Measurements from ENCODE around the gene FAM187B. TPM values are rescaled to one million over a fixed set of nuclear protein-coding genes. Genes with fewer than 3 reads are reported as not detected.

Gene FAM187B
- polyA plus RNA-seq, 12 donors = not detected

GRCh38 chr19:35264268-35265125 lies 36.0 kb upstream of the FAM187B start:
- DNase-seq = no peak

GRCh38 chr19:35262101-35262761 lies 33.7 kb upstream of the FAM187B start:
- DNase-seq = no peak

- DNase-seq = no peak
Measured at GRCh38 chr19:35261356-35262100, 33.0 kb upstream of the FAM187B start.

GRCh38 chr19:35260694-35261304 lies 32.3 kb upstream of the FAM187B start:
- no peak for DNase-seq

GRCh38 chr19:35257113-35257461 lies 28.5 kb upstream of the FAM187B start:
- no peak for DNase-seq

- DNase-seq = no peak
Measured at GRCh38 chr19:35256566-35256965, 28.0 kb upstream of the FAM187B start.

GRCh38 chr19:35254341-35255297 lies 26.1 kb upstream of the FAM187B start:
- DNase-seq = no peak

DNA sequence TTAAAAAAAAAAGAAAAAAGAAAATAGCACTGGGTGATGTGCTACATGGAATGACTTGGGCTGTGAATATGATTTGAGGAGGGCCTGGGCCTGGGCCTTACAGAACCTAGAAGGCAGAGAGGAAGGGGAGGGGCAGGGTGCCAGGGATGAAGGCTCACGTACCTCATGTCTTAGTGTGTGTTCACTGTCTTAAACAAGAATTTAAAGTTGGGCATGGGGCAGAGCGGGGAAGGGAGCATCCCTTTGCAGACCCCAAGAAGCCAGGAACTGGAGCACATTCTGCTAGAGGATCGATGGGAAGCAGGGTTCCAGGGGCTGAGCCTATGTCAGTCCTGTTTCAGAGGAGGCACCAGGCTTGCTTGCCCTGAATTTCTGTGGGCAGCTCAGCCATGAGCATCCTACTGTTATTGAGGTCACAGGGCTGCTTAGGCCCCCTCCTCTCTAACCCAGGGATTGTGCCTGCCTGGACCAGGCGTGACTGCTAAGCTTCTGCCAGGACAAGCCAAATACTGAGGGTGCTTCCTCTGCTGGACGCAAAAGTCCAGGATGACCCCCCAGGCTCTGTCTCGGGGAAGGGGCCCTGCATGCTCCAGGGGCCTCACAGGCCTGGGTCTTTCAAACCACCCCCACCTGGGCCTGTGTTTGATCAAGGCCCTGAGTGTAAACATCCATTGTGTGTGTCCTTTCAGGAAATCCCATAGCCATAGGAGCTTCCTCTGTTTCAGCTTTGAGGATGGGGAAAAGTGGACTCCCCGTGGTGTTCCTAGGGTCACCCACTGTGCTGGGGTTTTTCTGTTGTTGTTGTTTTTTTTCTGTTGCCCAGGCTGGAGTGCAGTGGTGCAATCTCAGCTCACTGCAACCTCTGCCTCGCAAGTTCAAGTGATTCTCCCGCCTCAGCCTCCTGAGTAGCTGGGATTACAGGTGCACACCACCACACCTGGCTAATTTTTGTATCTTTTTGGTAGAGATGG lies 25.1 kb upstream of the FAM187B start:
- no peak for DNase-seq

DNA sequence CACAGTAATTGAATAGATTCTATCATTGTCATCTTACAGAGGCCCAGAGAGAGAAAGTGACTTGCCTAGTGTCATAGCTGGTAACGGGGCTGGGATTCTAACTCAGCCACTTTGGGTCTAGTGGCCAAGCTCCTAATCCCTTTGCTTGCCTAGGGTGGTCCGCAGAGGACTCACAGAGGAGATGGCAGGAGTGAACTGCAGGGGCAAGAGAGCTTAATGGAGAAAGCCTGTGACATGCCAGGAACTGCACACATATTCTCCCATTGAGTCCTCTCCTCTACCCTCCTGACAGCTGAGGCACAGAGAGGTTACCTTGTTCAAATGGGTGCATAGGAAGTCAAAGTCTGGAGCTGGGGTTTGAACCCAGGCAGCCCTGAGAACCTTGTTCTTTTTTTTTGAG lies 22.9 kb upstream of the FAM187B start:
- no peak for DNase-seq

- DNase-seq = no peak
Measured at GRCh38 chr19:35249848-35250711, 21.5 kb upstream of the FAM187B start.

DNA sequence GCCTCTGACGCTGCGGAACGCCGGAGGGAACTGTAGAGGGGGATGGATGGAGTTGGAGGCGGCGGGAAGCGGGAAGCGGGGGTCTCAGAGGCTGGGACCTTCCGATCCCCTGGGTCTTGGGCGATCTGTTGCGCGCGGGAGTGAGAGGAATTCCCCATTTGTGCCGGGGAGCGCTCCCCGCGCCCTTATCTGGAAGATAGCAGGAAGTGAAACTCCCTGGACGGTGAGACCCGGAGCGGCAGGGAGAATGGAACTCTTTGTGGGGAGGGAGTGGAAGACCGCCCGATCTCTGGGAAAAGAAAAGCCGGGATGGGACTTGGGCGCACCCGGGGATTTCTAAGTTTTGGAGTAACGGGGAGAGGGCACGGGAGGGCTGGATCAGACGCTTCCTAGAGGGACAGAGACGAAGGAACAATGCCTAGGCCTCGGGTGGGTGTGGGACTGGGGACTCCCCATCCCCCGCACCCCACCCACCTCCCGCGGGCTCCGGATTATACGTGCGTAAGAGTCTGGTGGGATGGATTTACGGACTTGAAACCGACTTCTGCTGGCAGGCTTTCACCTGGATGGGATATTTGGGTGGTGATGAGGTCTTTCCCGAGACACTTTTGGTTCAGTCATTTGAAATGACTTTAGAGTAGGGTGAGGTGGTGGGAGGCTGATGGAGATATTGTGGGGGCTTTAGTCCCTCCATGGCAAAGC lies 20.8 kb upstream of the FAM187B start:
- no peak for DNase-seq

DNA sequence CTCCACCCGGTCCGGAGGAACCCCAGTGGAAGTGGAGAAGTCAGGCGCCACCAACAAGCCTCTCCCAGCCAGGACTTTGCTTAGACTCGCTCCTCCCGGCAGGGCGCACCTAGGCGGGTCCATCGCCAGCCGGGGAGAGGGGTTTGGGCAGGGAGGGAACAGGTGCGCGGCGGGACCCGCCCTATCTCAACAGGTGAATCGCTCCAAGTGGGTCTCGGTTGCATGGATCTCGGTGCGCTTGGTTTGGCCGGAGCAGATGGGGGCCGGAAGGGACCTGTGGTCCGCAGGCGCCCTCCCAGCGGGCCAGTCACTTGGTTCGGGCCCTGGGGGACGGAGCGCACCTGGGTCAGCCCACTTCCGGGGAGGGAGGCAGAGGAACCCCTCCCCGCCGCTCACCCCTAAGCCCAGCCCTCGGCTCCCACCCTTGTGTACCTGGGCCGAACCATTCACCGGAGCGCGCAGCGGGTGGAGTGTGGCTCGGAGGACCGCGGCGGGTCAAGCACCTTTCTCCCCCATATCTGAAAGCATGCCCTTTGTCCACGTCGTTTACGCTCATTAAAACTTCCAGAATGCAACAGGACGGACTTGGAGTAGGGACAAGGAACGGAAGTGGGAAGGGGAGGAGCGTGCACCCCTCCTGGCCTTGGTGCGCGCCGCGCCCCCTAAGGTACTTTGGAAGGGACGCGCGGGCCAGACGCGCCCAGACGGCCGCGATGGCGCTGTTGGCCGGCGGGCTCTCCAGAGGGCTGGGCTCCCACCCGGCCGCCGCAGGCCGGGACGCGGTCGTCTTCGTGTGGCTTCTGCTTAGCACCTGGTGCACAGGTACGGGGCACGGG lies 20.0 kb upstream of the FAM187B start, which contains the start of gene LSR:
TSS of gene LSR (plus strand) at position 693 of the 836 bp plus-strand sequence. CDS start at position 714, 21 bp downstream.
- DNase-seq = no peak

GRCh38 chr19:35247526-35248309 lies 19.2 kb upstream of the FAM187B start:
- no peak for DNase-seq

- DNase-seq = no peak
Measured at GRCh38 chr19:35246466-35247092, 18.0 kb upstream of the FAM187B start.

DNA sequence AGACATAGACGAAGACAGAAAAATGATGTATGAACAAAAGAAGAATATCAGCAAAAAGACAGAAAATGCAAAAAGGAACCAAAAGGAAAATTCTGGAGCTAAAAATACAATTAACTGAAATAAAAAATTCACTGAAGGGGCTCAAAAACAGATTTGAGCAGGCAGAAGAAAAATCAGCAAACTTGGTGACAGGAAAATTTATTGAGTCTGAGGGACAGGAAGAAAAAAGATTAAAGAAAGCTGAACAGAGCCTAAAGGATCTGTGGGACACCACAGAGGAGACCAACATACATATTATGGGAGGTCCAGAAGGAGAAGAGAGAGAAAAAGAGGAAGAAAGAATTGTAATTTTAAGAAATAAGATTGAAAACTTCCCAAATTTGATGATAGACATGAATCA lies 12.9 kb upstream of the FAM187B start:
- DNase-seq = no peak

DNA sequence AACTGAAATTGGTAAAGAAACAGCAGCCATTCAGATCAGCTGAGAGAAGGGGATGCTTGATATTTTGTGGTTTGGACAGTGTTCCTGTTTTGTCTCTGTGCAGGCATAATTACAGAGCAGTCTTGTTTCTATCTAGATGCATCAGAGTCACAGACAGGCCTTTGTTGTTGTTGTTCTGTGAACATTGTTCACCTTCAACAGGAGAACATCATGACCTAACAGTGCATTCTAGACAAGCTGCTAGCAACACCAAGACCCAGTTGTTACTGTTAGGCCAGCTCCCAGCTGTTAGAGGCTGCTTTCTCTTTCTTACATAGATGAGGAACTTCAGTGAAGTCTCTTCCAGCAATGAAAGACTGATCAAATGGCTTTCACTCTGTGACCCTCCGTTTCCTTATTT lies 11.8 kb upstream of the FAM187B start:
- no peak for DNase-seq
